ENCODE results near the gene MED7.

Gene MED7

GRCh38 chr5:157159209-157159751 is 16.6 kb upstream of the MED7 start:
- H3K36me3 ChIP-seq = no peaks in the 10 kb centered on the region
- TF ChIP-seq, protein P1, sequence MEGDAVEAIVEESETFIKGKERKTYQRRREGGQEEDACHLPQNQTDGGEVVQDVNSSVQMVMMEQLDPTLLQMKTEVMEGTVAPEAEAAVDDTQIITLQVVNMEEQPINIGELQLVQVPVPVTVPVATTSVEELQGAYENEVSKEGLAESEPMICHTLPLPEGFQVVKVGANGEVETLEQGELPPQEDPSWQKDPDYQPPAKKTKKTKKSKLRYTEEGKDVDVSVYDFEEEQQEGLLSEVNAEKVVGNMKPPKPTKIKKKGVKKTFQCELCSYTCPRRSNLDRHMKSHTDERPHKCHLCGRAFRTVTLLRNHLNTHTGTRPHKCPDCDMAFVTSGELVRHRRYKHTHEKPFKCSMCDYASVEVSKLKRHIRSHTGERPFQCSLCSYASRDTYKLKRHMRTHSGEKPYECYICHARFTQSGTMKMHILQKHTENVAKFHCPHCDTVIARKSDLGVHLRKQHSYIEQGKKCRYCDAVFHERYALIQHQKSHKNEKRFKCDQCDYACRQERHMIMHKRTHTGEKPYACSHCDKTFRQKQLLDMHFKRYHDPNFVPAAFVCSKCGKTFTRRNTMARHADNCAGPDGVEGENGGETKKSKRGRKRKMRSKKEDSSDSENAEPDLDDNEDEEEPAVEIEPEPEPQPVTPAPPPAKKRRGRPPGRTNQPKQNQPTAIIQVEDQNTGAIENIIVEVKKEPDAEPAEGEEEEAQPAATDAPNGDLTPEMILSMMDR (IDR thresholded peaks at IDR 0.05) = no peak
- H3K9me3 ChIP-seq = no peaks in the 10 kb centered on the region
- H3K4me3 ChIP-seq (ENCODE audit: low read depth in 1 of 2, low read length in 1 of 2) = no peak overlapping the region
- H3K27ac ChIP-seq = no peak overlapping the region
- H3K27me3 ChIP-seq = peaks cover 13% of the 10 kb centered on the region
- no peaks in the 10 kb centered on the region for H3K4me1 ChIP-seq (ENCODE audit: control insufficient read depth in 1 of 2, insufficient read depth in 1 of 2, low read depth in 1 of 2, low read length in 1 of 2)

DNA sequence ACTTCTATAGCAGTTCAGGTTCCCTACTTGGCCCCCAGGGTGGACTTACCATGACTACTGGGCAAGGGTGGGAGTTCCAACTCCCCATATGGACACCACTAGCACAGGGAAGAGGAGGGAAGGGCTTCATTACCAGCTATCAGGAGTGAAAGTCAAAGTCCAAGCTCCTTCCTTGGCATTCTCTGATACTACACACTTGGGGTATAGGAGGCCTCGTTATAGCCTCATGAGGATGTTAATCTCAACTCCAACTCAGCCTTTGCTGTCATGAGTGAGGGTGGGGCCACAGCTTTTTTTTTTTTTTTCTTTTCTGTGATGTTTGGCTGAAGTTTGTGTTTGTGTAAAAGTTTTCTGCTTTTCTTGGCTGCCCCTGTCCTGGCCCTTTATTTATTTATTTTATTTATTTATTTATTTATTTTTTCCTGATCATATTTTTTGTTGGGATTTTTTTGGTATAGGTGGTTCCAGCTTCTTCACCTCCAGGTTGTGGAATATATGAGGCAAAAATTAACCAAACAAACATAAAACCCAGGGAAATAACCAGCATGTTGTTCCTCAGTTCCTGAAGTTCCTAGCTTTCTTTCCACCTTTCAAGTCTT is 14.7 kb upstream of the MED7 start:
- H3K27ac ChIP-seq = no peak overlapping the region
- TF ChIP-seq, protein P1 (IDR thresholded peaks at IDR 0.05) = no peak
- no peaks in the 10 kb centered on the region for H3K4me1 ChIP-seq (ENCODE audit: control insufficient read depth in 1 of 2, insufficient read depth in 1 of 2, low read depth in 1 of 2, low read length in 1 of 2)
- H3K27me3 ChIP-seq = peaks cover 13% of the 10 kb centered on the region
- H3K9me3 ChIP-seq = no peaks in the 10 kb centered on the region
- no peaks in the 10 kb centered on the region for H3K36me3 ChIP-seq
- H3K4me3 ChIP-seq (ENCODE audit: low read depth in 1 of 2, low read length in 1 of 2) = no peak overlapping the region

DNA sequence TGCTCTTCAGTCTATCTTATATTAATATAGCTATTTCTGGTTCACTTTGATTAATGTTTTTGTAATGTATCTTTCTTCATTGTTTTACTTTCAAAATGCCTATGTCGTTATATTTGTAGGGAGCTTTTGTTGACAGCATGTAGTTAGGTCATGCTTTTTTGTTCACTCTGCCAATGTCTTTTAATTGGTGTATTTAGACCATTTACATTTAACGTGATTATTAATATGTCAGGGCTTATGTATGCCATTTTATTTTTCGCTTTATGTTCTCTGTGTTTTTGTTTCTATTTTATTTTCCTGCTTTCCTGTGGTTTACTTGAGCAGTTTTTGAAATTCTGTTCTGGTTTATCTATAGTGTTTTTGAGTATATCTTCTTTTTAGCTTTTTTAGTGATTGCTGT is 12.6 kb upstream of the MED7 start:
- Histone ChIP-seq H3K9me3 (no peaks in the 10 kb centered on the region), H3K36me3 (no peaks in the 10 kb centered on the region), H3K4me1 (ENCODE audit: control insufficient read depth in 1 of 2, insufficient read depth in 1 of 2, low read depth in 1 of 2, low read length in 1 of 2) (no peaks in the 10 kb centered on the region), H3K27ac (no peak overlapping the region), H3K27me3 (peaks cover 5% of the 10 kb centered on the region), H3K4me3 (ENCODE audit: low read depth in 1 of 2, low read length in 1 of 2) (no peak overlapping the region)
- TF ChIP-seq, protein P1 (IDR thresholded peaks at IDR 0.05) = no peak

- H3K9me3 ChIP-seq = no peaks in the 10 kb centered on the region
- no peak overlapping the region for H3K27ac ChIP-seq
- TF ChIP-seq, protein P1 (IDR thresholded peaks at IDR 0.05) = no peak
- H3K36me3 ChIP-seq = no peaks in the 10 kb centered on the region
- no peak overlapping the region for H3K4me3 ChIP-seq (ENCODE audit: low read depth in 1 of 2, low read length in 1 of 2)
- H3K4me1 ChIP-seq (ENCODE audit: control insufficient read depth in 1 of 2, insufficient read depth in 1 of 2, low read depth in 1 of 2, low read length in 1 of 2) = no peaks in the 10 kb centered on the region
- no peaks in the 10 kb centered on the region for H3K27me3 ChIP-seq
Measured at GRCh38 chr5:157150995-157151394, 8.3 kb upstream of the MED7 start.

DNA sequence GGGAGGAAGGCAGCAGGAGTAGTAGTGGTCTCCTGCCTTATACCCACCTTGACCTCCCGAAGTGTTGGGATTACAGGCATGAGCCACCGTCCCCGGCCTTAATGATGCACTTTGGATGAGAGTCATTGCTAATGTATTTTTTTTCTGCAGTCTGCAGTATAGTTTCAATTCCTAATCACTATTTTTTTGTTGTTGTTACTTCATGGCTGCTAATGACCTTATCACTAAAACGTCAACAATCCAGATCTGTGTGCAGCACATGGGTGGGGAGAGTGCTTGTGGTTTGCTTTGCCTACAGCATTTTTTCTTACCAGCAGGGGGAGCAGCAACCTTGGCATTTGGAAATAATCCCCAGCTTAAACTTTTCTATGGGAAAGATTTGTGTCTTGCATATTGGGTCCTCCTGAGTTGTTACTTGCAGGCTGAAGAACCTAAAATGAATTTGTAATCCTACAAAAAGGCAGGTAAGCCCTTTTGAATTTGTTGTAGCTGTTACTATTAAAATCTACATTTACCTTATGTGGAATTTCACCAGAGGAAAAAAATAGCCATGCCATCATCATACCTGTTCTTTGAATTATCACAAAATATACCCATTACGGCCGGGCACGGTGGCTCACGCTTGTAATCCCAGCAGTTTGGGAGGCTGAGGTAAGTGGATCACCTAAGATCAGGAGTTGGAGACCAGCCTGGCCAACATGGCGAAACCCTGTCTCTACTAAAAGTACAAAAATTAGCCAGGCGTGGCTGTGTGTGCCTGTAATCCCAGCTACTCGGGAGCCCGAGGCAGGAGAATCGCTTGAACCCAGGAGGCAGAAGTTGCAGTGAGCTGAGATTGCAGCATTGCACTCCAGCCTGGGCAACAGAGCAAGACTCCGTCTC is 6.3 kb upstream of the MED7 start:
- Histone ChIP-seq H3K27ac (no peak overlapping the region), H3K4me1 (ENCODE audit: control insufficient read depth in 1 of 2, insufficient read depth in 1 of 2, low read depth in 1 of 2, low read length in 1 of 2) (peaks cover 0 to under 1% of the 10 kb centered on the region in 2 experiments), H3K27me3 (no peaks in the 10 kb centered on the region), H3K4me3 (ENCODE audit: low read depth in 1 of 2, low read length in 1 of 2) (no peak overlapping the region), H3K36me3 (no peaks in the 10 kb centered on the region), H3K9me3 (no peaks in the 10 kb centered on the region)
- TF ChIP-seq, protein P1 (IDR thresholded peaks at IDR 0.05) = peak; percentile 73
